Measurements from ENCODE around the gene NCKAP5. TPM values are rescaled to one million over a fixed set of nuclear protein-coding genes. Genes with fewer than 3 reads are reported as not detected.

Gene NCKAP5
- total and polyA plus RNA-seq, 2 of the 8 experiments (the other 6 are each of a cell fraction or from before 2014, with no cell fraction given), result 0.27 to 0.86 TPM

DNA sequence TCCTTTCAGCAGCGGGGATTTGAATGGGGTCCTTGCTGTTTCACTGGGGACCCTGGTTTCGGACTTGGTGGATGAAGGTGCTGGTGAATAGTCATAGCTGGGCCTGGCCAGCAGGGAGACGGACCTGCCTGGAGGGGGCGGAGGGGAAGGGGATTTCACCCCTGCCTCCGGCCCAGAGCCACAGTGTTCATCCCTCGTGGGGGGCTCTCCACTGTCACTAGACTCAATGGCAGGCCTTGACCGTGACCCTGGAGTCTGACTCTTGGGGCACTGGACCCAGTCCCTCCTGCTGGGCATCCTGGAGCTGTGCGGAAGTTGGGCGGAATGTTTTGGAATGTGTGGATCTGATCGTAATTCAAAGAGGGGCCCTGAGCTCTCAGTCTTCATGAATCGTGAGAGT lies 784.4 kb downstream of the NCKAP5 start:
- no peak overlapping the region for H2BK120ac ChIP-seq (replicated peaks; ENCODE audit: low read depth, low read length)
- H2BK20ac ChIP-seq (ENCODE audit: low read length), result no peak overlapping the region
- no peak for FAIRE-seq

More for the DNA sequence above, 784.4 kb downstream of the NCKAP5 start:
- H3K4ac ChIP-seq (replicated peaks; ENCODE audit: insufficient read length, low read depth, low read length), result no peak overlapping the region
- no peak overlapping the region for H4K8ac ChIP-seq (ENCODE audit: extremely low read depth, insufficient read depth, low read length)
- POLR2A ChIA-PET (ENCODE audit: partially characterized antibody), result no interaction called here
- no peak overlapping the region for H2BK5ac ChIP-seq (ENCODE audit: low read depth, low read length)
- no peak overlapping the region for H3K23ac ChIP-seq (ENCODE audit: insufficient read length)
- H3K14ac ChIP-seq (ENCODE audit: insufficient read length), result no peak overlapping the region
- H4K20me1 ChIP-seq (replicated peaks in 1 of 2; ENCODE audit: control insufficient read depth in 1 of 2, insufficient read depth in 2 of 2, low read length in 2 of 2), result no peaks in the 10 kb centered on the region
- no peak overlapping the region for H3K56ac ChIP-seq (replicated peaks; ENCODE audit: insufficient read length, low read depth, low read length)
- no peak overlapping the region for H2AFZ ChIP-seq (ENCODE audit: low read length)
- H3K36me3 ChIP-seq (ENCODE audit: control insufficient read depth in 2 of 4, insufficient read depth in 4 of 4, low read length in 3 of 4), result no peaks in the 10 kb centered on the region
- H3K9ac ChIP-seq (replicated peaks in 1 of 4; ENCODE audit: extremely low read depth in 1 of 4, low read depth in 3 of 4, low read length in 3 of 4), result no peak overlapping the region
- H3K79me1 ChIP-seq (ENCODE audit: low read depth, low read length), result no peaks in the 10 kb centered on the region
- H4K5ac ChIP-seq (ENCODE audit: insufficient read length, low read depth, low read length), result no peak overlapping the region
- no peaks in the 10 kb centered on the region for H3K9me3 ChIP-seq (ENCODE audit: insufficient read depth in 2 of 2, low read depth in 1 of 2, low read length in 1 of 2)
- CTCF ChIA-PET (ENCODE audit: partially characterized antibody), result interaction anchor here (1.2 kb wide), 1 partner anchor 129 kb away, joined by 3 read pairs; no protein-coding TSS in a partner anchor
- H4K91ac ChIP-seq (replicated peaks; ENCODE audit: insufficient read length, low read length), result no peak overlapping the region
- no peaks in the 10 kb centered on the region for H3K79me2 ChIP-seq (ENCODE audit: control insufficient read depth in 1 of 2, insufficient read depth in 2 of 2, low read length in 2 of 2)
- 91% methylated on average over 11 of the region's 11 CpGs; no CpG with 5 or more reads in 1 of the 2 experiments for WGBS, 2 experiments (ENCODE audit: extremely low coverage in 1 of 2, insufficient coverage in 1 of 2, insufficient read length in 1 of 2, insufficient replicate concordance in 2 of 2, low coverage in 1 of 2, low lambda C conversion rate in 2 of 2, missing lambda C conversion rate in 1 of 2)
- H3K27ac ChIP-seq (ENCODE audit: low read depth, low read length), result no peak overlapping the region
- H3K18ac ChIP-seq (ENCODE audit: extremely low read depth, low read length), result no peak overlapping the region
- no peak overlapping the region for H2BK15ac ChIP-seq (ENCODE audit: low read length)
- H3K4me3 ChIP-seq (ENCODE audit: extremely low read depth in 1 of 4, insufficient read depth in 2 of 4, low read depth in 3 of 4, low read length in 4 of 4), result no peak overlapping the region
- no peaks in the 10 kb centered on the region for H3K27me3 ChIP-seq (replicated peaks in 1 of 4; ENCODE audit: control insufficient read depth in 3 of 4, extremely low read depth in 1 of 4, insufficient read depth in 3 of 4, low read length in 3 of 4)
- H2BK12ac ChIP-seq (ENCODE audit: low read depth, low read length), result no peak overlapping the region
- no peak overlapping the region for H3K4me2 ChIP-seq (ENCODE audit: insufficient read depth in 1 of 2, low read depth in 2 of 2, low read length in 2 of 2)
- no peak for TF ChIP-seq MAX (IDR thresholded peaks at IDR 0.05)
- TF ChIP-seq NRF1 (IDR thresholded peaks at IDR 0.05; ENCODE audit: low read depth, low read length), result no peak
- no peak for TF ChIP-seq RAD21 (IDR thresholded peaks at IDR 0.05 in 1 of 2, conservative IDR thresholded peaks at IDR 0.05 in 1 of 2; ENCODE audit: low read depth in 2 of 2, low read length in 2 of 2)
- TF ChIP-seq BRCA1 (IDR thresholded peaks at IDR 0.05; ENCODE audit: low read depth, low read length), result no peak
- TF ChIP-seq SAP30 (IDR thresholded peaks at IDR 0.05; ENCODE audit: insufficient read depth, insufficient replicate concordance, low read length), result no peak
- TF ChIP-seq EZH2 (IDR thresholded peaks at IDR 0.05; ENCODE audit: low read depth, low read length, severe bottlenecking), result no peak
- TF ChIP-seq TAF1 (IDR thresholded peaks at IDR 0.05; ENCODE audit: low read depth, low read length), result no peak
- no peak for TF ChIP-seq HDAC2 (IDR thresholded peaks at IDR 0.05; ENCODE audit: borderline replicate concordance in 1 of 2, low read depth in 2 of 2, low read length in 2 of 2)
- no peak for TF ChIP-seq SRF (IDR thresholded peaks at IDR 0.05; ENCODE audit: low read depth, low read length)
- TF ChIP-seq YY1 (IDR thresholded peaks at IDR 0.05; ENCODE audit: low read depth, low read length), result no peak
- TF ChIP-seq RXRA (IDR thresholded peaks at IDR 0.05; ENCODE audit: insufficient read depth, low read depth, low read length), result no peak
- no peak for DNase-seq (ENCODE audit: low read depth in 1 of 2, low spot score in 2 of 2)
- no peaks in the 10 kb centered on the region for H3K4me1 ChIP-seq (replicated peaks in 1 of 4; ENCODE audit: control insufficient read depth in 3 of 4, insufficient read depth in 4 of 4, low read length in 3 of 4)
- H2AK5ac ChIP-seq (ENCODE audit: low read depth, low read length), result no peak overlapping the region
- no peaks in the 10 kb centered on the region for H3K23me2 ChIP-seq (ENCODE audit: low read depth, low read length)
